ENCODE measurements around the gene ITLN2. TPM values are rescaled to one million over a fixed set of nuclear protein-coding genes. Genes with fewer than 3 reads are reported as not detected.

The ITLN2 gene
- polyA plus RNA-seq, 1 of the 3 experiments (the other 2 are of a cell fraction) = not detected

DNA sequence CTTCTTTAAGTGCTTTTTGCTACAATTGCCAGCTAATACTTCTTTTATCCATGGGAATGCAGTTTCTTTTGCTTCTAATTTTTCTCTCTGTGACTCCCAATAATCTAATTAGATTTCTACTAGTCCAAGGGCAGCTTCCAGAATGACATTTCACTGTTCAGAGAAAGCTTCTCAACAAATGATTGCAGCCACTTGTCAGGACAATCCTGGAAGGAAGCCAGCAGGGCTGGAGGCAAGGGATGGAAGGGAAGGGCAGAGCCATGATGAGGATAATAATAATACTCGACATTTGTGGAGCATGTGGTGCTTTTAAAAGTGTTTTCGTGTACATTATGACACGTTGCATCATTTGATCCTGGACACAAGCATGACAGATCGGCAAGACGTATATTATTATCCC lies 46.9 kb upstream of the ITLN2 start:
- Histone ChIP-seq H3K79me2 (ENCODE audit: insufficient read depth) (no peaks in the 10 kb centered on the region), H3K27me3 (ENCODE audit: insufficient read depth) (no peaks in the 10 kb centered on the region), H2AFZ (ENCODE audit: low read depth) (no peak overlapping the region), H3K9me2 (no peaks in the 10 kb centered on the region), H3K4me2 (no peak overlapping the region), H3K9ac (no peak overlapping the region), H3K4me1 (ENCODE audit: control insufficient read depth in 1 of 2, insufficient read depth in 2 of 2, low read depth in 1 of 2, low read length in 1 of 2) (no peaks in the 10 kb centered on the region; a peak in 2 of 4 replicates), H4K20me1 (ENCODE audit: insufficient read depth) (no peaks in the 10 kb centered on the region), H3F3A (replicated peaks; ENCODE audit: insufficient read depth) (peaks cover under 1% of the 10 kb centered on the region), H3K36me3 (replicated peaks in 1 of 2; ENCODE audit: control insufficient read depth in 1 of 2, insufficient read depth in 2 of 2, low read length in 1 of 2) (no peaks in the 10 kb centered on the region), H3K27ac (ENCODE audit: low read depth in 2 of 2, low read length in 1 of 2) (no peak overlapping the region), H3K9me3 (no peaks in the 10 kb centered on the region), H3K4me3 (ENCODE audit: low read depth in 2 of 2, low read length in 1 of 2) (no peak overlapping the region)
- POLR2A ChIA-PET = interaction anchor here (1.1 kb wide), 1 partner anchor 36 kb away, joined by 11 read pairs; no protein-coding TSS in a partner anchor
- CTCF ChIA-PET = interaction anchor here (0.9 to 3.7 kb wide), 5 partner anchors 11 to 96 kb away, joined by 3 to 23 read pairs (median 4); no protein-coding TSS in a partner anchor
- WGBS (ENCODE audit: low lambda C conversion rate) = 62% methylated on average over 5 of the region's 5 CpGs
- no peak for DNase-seq
- TF ChIP-seq NFIC (IDR thresholded peaks at IDR 0.05; ENCODE audit: borderline replicate concordance) = no peak
- no peak for TF ChIP-seq MEF2A (IDR thresholded peaks at IDR 0.05; ENCODE audit: borderline replicate concordance, low read depth)
- TF ChIP-seq TAF1 (IDR thresholded peaks at IDR 0.05; ENCODE audit: borderline replicate concordance, low read depth, low read length) = no peak
- TF ChIP-seq RFX5 (IDR thresholded peaks at IDR 0.05; ENCODE audit: low read length) = no peak
- no peak for TF ChIP-seq RAD21 (IDR thresholded peaks at IDR 0.05; ENCODE audit: low read length)
- TF ChIP-seq, protein P1, sequence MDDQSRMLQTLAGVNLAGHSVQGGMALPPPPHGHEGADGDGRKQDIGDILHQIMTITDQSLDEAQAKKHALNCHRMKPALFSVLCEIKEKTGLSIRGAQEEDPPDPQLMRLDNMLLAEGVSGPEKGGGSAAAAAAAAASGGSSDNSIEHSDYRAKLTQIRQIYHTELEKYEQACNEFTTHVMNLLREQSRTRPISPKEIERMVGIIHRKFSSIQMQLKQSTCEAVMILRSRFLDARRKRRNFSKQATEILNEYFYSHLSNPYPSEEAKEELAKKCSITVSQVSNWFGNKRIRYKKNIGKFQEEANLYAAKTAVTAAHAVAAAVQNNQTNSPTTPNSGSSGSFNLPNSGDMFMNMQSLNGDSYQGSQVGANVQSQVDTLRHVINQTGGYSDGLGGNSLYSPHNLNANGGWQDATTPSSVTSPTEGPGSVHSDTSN (IDR thresholded peaks at IDR 0.05) = no peak
- TF ChIP-seq CHD2 (IDR thresholded peaks at IDR 0.05; ENCODE audit: low read length, partially characterized antibody) = no peak
- TF ChIP-seq, protein P2, sequence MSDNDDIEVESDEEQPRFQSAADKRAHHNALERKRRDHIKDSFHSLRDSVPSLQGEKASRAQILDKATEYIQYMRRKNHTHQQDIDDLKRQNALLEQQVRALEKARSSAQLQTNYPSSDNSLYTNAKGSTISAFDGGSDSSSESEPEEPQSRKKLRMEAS (IDR thresholded peaks at IDR 0.05; ENCODE audit: low read depth) = no peak
- TF ChIP-seq RCOR1 (IDR thresholded peaks at IDR 0.05; ENCODE audit: low read length) = no peak
- no peak for TF ChIP-seq FOXM1 (IDR thresholded peaks at IDR 0.05; ENCODE audit: low read depth)
- TF ChIP-seq JUND (IDR thresholded peaks at IDR 0.05) = no peak
- TF ChIP-seq, protein P3, sequence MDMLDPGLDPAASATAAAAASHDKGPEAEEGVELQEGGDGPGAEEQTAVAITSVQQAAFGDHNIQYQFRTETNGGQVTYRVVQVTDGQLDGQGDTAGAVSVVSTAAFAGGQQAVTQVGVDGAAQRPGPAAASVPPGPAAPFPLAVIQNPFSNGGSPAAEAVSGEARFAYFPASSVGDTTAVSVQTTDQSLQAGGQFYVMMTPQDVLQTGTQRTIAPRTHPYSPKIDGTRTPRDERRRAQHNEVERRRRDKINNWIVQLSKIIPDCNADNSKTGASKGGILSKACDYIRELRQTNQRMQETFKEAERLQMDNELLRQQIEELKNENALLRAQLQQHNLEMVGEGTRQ (IDR thresholded peaks at IDR 0.05; ENCODE audit: borderline replicate concordance, low read depth, low read length) = no peak
- TF ChIP-seq FOXJ3 (CRISPR knock-in tag; IDR thresholded peaks at IDR 0.05) = no peak

DNA sequence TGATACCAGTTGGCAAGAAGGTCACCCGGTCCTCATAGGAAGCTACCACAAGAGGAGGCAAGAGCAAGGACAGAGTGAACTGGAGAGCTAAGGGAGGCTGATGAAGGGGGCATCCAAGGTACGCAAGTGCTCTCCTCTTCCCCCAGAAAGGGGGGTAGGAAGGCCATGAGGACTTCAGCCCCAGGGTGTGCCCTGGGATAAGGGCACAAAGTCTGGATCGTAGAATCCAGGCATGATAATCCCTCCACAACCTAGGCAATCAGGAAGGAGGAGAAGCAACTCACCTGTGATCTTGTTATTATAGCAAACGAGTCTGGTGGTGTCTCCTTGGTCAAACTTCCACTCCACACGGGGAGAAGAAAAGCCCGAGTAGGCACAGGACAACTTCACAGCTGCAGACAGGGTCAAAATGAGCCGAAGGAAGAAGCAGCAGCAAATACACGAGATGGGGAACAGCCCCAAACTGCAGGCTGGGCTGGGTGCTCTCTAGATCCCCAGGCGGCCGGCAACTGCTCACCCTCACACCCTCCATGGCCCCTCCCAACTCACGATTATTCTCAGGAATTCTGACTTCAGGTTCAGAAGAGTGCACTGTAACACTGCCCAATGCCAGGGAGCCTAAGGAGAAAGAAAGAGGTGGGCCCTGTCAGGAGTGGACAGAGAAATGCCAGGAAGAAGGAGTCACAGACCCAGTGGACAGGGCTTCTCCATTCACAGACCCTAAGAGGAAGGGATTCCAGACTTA lies 46.3 kb upstream of the ITLN2 start:
- H2AFZ ChIP-seq (ENCODE audit: low read depth) = no peak overlapping the region
- no peak for DNase-seq
- no peak overlapping the region for H3K9ac ChIP-seq
- H3K27ac ChIP-seq (ENCODE audit: low read depth in 2 of 2, low read length in 1 of 2) = no peak overlapping the region
- no peaks in the 10 kb centered on the region; a peak in 2 of 4 replicates for H3K4me1 ChIP-seq (ENCODE audit: control insufficient read depth in 1 of 2, insufficient read depth in 2 of 2, low read depth in 1 of 2, low read length in 1 of 2)
- no peaks in the 10 kb centered on the region for H3K27me3 ChIP-seq (ENCODE audit: insufficient read depth)
- H3K9me2 ChIP-seq = no peaks in the 10 kb centered on the region
- H3K4me2 ChIP-seq = no peak overlapping the region
- no peak for TF ChIP-seq EZH2phosphoT487 (IDR thresholded peaks at IDR 0.05; ENCODE audit: borderline replicate concordance, low read depth)
- TF ChIP-seq SMC3 (IDR thresholded peaks at IDR 0.05; ENCODE audit: low read depth, low read length) = no peak
- no peak for TF ChIP-seq TAF1 (IDR thresholded peaks at IDR 0.05; ENCODE audit: borderline replicate concordance, low read depth, low read length)
- no peak for TF ChIP-seq RXRA (IDR thresholded peaks at IDR 0.05; ENCODE audit: borderline replicate concordance, low read depth)
- no peak for TF ChIP-seq FOXM1 (IDR thresholded peaks at IDR 0.05; ENCODE audit: low read depth)
- TF ChIP-seq, protein P2 (IDR thresholded peaks at IDR 0.05; ENCODE audit: low read depth) = no peak
- no peak for TF ChIP-seq GABPA (IDR thresholded peaks at IDR 0.05; ENCODE audit: low read depth)
- no peak for TF ChIP-seq MEF2A (IDR thresholded peaks at IDR 0.05; ENCODE audit: borderline replicate concordance, low read depth)
- no peak for TF ChIP-seq POLR2AphosphoS5 (IDR thresholded peaks at IDR 0.05; ENCODE audit: low read depth, low read length)
- 65% methylated on average over 11 of the region's 11 CpGs for WGBS (ENCODE audit: low lambda C conversion rate)
- no peaks in the 10 kb centered on the region for H3K36me3 ChIP-seq (replicated peaks in 1 of 2; ENCODE audit: control insufficient read depth in 1 of 2, insufficient read depth in 2 of 2, low read length in 1 of 2)
- ChIA-PET POLR2A (interaction anchor here (1.1 kb wide), 1 partner anchor 37 kb away, joined by 11 read pairs; no protein-coding TSS in a partner anchor), CTCF (interaction anchor here (0.9 to 3.7 kb wide), 5 partner anchors 10 to 96 kb away, joined by 3 to 23 read pairs (median 4); no protein-coding TSS in a partner anchor)
- no peaks in the 10 kb centered on the region for H3K79me2 ChIP-seq (ENCODE audit: insufficient read depth)
- H4K20me1 ChIP-seq (ENCODE audit: insufficient read depth) = no peaks in the 10 kb centered on the region
- peaks cover 7% of the 10 kb centered on the region for H3F3A ChIP-seq (replicated peaks; ENCODE audit: insufficient read depth)
- H3K9me3 ChIP-seq = no peaks in the 10 kb centered on the region
- no peak overlapping the region for H3K4me3 ChIP-seq (ENCODE audit: low read depth in 2 of 2, low read length in 1 of 2)
